DLD1 (cell line): Measurements from ENCODE around the gene CHID1.

Source experiments
- in situ Hi-C: cut with HindIII; loops from 2 replicates; pipeline ENCODE4 v1.10.0; 2017; ENCODE audit warnings: low sequenced_read_pairs

CHID1 gene

DNA sequence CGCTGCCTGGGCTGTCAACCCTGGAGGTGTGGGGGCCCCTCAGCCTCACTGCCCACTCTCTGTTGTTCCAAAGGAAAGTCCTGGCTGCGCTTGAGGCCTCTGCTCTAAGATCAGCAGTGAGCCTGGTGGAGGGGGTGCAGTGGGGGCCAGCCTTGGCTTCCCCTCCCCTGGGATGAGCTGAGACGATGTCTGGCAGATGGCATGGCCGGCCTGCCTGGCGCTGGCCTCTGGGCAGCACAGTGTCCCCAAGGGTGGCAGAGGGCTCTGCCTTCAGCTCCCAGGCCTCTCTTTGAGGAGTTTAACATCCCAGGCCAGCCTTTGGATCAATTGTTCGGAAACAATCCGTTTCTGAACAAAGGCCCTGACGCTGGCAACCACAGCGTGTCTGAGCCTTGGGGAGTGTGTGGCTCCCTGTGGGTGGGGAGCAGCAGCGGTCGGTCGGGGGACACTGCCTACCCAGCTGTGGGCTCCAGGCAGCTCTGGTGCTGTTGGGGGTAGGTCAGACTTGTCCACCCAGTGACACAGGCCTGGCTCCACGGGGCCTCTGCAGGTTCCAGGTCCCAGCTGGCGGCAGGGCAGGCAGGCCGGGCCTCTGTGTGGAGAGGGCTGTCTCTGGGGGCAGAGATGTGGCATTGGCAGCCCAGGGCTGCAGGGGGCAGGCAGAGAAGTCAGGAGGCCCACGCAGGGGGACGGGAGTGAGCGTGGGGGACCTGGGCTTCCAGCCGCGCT, 55.8 kb downstream of the CHID1 start:
- in situ Hi-C loops = no loop called here

- in situ Hi-C loops = no loop called here
These were observed 56.7 kb downstream of the CHID1 start for GRCh38 chr11:853682-854448.

DNA sequence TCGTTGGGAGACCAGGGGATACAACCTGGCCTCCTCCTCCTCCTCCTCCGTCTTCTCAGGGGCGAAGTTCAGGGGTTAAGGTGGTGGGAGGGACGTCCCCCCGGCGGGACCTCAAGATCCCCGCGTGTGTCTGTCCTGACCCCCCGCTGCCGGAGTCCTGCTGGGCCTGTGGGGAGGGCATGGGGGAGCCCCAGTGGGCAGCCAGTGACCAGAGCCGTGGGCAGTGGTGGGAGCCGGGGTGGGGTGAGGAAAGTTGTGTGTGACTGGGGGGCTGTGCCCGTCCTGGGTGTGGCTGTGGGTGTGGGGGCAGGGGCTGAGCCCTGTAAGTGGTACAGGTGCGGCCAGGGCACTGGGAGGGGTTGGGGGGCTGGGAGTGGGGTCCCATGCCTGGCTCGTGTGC, 57.8 kb downstream of the CHID1 start:
- in situ Hi-C loops = no loop called here

- in situ Hi-C loops = no loop called here
These were observed 59.5 kb downstream of the CHID1 start for GRCh38 chr11:850775-851763.

DNA sequence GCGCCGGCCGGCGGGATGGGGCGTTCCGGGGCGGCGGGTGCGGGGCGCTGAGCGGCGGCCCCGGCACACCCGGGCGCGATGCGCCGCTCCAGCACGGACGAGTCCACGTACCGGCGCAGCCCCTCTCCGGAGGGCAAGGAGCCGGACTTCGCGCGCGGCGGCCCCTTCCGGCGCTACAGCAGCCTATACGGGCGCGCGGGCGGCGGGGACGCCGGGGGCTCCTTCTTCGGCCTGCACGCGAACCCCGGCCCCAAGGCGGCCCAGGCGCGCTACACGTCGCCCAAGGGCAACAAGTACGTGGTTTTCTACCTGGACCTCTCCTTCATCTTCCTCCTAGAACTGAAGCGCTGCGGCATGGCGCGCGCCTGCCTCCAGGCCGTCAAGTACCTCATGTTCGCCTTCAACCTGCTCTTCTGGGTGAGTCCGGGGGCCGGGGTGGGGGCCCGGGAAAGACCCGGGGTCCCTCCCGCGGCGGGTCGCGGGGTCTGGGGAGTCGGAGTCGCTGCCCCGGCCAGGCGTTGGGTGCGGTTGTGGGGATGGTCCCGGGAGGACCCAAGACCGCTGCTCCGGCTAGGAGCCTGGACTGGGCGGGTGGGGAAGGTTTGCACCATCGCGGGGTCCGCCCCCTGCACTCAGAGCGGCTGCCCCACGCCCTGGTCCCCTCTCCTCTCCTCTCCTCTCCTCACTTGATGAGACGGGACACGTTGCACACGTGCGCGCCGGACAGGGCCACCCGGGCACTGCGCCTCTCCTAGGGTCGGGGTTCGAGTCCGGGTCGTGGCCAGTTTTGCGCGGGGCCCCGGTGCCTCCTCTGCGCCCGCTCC, 60.4 kb downstream of the CHID1 start:
- in situ Hi-C loops = no loop called here

- in situ Hi-C loops = no loop called here
These were observed 61.3 kb downstream of the CHID1 start for GRCh38 chr11:849104-849824.

GRCh38 chr11:848380-848931, 62.2 kb downstream of the CHID1 start:
- in situ Hi-C loops = no loop called here

DNA sequence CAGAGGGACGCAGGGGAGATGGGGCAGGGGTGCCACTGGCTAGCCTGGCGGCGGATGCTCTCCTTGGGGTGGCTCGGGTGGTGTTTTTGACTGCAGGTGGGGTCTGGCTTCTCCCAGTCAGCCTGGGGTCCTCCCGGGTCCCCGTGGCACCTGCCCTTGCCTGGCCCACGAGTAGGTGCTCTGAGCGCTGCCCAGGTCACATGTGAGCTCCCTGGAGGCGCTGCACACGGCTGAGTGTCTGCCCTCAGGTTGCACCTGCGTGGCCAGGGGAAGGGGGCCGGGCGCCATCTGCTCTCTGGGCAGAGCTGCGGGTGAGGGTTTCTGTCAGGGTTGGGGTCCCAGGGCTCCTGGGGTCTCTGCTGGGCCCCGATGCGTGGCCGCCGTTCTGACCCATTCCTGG, 62.7 kb downstream of the CHID1 start:
- in situ Hi-C loops = no loop called here

GRCh38 chr11:846496-847098, 64.0 kb downstream of the CHID1 start:
- in situ Hi-C loops = no loop called here

DNA sequence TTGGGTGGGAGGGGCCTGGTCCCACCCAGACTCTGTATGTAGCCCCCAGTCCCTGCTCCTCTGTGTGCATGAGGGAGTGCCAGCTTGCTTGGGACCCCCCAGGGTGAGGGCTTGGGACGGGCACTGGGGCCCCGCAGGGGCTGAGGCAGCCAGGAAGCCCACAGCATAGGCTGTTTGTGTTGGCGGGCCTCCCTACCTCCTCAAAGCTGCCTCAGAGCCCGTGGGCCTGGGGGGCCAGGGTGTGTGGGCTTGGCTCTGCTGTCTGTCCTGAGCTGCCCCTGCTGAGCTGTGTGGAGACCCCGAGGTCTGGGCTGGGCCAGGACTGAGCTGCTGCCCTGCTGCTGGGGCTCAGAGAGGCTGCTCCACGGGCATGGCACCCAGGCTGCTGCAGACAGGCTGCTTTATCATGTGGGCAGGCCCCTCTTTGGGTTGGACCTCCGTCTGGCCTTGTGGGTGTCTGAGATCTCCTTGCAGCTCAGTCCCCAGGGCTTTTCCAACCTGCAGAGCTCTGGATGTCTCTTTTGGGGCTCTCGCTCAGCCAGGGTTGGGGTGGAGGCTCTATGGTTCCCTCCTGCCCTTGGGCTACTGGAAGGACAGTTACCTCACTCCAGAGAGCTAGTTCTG, 64.6 kb downstream of the CHID1 start:
- in situ Hi-C loops = no loop called here

- in situ Hi-C loops = no loop called here
These were observed 65.6 kb downstream of the CHID1 start for GRCh38 chr11:844693-845644.

DNA sequence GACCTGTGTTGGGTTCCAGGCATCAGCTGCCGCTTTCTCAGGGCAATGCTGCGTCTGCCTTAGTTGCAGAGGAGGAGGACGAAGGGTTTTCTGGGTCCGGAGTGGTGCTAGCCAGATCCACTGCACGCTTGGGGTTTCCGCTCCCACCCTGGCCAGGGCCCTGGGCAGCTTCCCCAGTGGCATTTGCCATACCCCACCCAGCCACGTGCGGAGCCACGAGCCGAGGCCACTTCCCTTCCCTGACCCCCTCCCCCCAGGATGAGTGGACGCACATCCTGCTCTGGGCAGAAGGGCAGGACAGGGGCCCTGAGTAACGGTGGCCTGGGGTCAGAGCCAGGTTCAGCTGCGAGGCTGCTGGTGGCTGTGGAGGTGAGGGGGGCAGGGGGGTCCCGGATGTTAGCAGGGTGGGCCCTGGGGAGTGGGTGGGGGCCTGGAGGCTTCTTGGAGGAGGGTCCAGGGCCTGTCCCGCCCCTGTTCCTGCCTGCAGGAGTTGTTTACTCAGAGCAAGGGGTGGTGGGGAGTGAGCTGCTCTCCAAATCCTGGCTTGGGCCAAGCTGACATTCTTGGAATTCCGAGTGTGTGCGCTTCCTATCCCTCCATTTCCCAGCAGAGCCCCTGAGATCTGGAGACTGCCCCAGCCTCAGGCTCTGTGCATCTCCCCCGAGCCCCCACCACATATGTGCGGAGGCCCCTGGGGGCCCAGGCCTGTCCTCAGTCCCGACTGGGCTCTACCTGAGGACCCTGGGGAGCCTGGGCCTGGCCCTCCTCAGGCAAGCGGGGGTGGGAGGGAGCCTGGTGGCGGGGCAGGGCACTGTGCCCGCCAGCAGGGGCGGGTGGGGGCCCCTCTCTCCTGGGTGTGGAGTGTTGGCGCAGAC, 66.6 kb downstream of the CHID1 start:
- in situ Hi-C loops = no loop called here

DNA sequence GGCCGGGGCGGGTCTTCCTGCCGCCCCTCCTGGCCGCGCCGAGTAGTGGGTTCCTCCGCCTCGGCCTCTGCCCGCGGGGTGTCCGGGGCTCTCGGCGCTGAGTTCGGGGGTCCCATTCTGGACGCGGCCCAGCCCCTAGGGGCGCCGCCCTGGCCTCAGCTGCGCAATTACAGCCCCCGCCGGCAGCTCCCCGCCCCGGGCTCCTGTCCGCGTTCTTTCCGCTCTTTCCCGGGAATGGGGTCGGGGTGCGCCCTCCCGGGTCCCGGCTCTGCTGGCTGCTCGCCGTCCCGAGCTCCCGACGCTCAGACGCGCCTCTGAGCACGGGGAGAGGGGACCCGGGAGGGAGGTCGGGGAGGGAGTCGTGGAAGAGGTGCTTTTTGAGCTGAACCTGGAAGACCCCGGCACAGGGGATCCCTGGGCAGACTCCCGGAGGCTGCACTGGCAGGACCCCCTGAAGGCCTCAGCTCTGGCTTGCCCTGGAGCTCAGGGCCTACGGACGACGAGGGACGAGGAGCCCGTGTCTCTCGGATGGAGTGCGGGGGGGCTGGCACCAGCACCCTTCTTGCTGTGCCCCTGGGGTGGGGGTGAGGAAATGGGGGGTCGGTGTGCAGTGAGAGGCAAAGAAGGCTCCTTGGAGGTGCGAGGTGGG, 67.4 kb downstream of the CHID1 start:
- in situ Hi-C loops = no loop called here

- in situ Hi-C loops = no loop called here
These were observed 68.1 kb downstream of the CHID1 start, which contains the start of the genes POLR2L and TSPAN4 for GRCh38 chr11:842370-843002. POLR2L (minus strand) TSS chr11:842529; CDS start chr11:842508, 21 bp downstream. TSPAN4 (plus strand) TSS chr11:842852; CDS start chr11:850305, 7,453 bp downstream.

DNA sequence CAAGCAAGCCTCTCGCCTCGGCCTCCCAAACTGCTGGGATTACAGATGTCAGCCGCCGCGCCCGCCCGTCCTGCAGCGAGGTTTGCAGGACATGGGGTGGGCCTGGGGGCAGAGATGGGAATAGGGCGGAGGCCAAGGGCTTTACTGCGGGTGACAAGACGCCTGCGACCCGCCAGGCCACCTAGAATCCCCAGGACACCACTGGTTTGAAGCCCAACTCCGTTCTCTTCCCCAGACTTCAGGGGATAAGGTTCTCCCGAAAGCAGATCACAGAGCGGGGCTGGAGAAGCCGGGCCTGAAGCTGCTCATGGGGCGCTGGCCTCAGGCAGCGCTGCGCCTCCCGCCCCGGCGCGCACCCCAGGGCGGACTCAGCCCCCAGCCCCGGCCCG, 68.6 kb downstream of the CHID1 start:
- in situ Hi-C loops = no loop called here
